DND-41 (cell line): ENCODE measurements around the gene INSYN2A.

Source experiments
- ATAC-seq: fragments of 200-7000 bp; cut with Tn5 transposase; 3 replicates; pipeline ENCODE4 v1.9.1; 2021; ENCODE audit warnings: low read depth; ENCODE audit not compliant: insufficient read depth
- DNase-seq: peaks from one replicate; pipeline ENCODE4 v3.0.0-alpha.2; 2020
- H2AFZ ChIP-seq: 2 replicates; pipeline ENCODE4 v1.6.0; 2012; ENCODE audit warnings: low read depth, low read length
- H3K27ac ChIP-seq: 2 replicates; pipeline ENCODE4 v1.5.1; 2012; ENCODE audit warnings: low read length, inconsistent platforms
- H3K27me3 ChIP-seq: fragments of 200-600 bp; sonication (generic); 2 replicates; pipeline ENCODE4 v1.6.0; 2012; ENCODE audit warnings: low read length, mild to moderate bottlenecking, inconsistent platforms; ENCODE audit not compliant: insufficient read depth, poor library complexity
- H3K36me3 ChIP-seq: 2 replicates; pipeline ENCODE4 v1.5.1; 2012; ENCODE audit warnings: low read length, inconsistent platforms; ENCODE audit not compliant: insufficient read depth
- H3K4me1 ChIP-seq: 2 replicates; pipeline ENCODE4 v1.5.1; 2012; ENCODE audit warnings: mild to moderate bottlenecking, low read length; ENCODE audit not compliant: insufficient read depth
- H3K4me2 ChIP-seq: 2 replicates; pipeline ENCODE4 v1.6.0; 2012; ENCODE audit warnings: mild to moderate bottlenecking, moderate library complexity, low read length, inconsistent platforms; ENCODE audit not compliant: insufficient read depth
- H3K4me3 ChIP-seq, 2 experiments: fragments of 200-600 bp in 1 of 2; shearing (Covaris generic) in 1 of 2; 2 replicates each; pipeline ENCODE4 v1.5.1; 2012 to 2016; ENCODE audit warnings: inconsistent platforms in 2 of 2, low read length in 2 of 2, mild to moderate bottlenecking in 2 of 2, low read depth in 1 of 2, moderate library complexity in 1 of 2
- H3K79me2 ChIP-seq: 2 replicates; pipeline ENCODE4 v1.6.0; 2012; ENCODE audit warnings: low read length, inconsistent platforms; ENCODE audit not compliant: insufficient read depth
- H3K9ac ChIP-seq: 2 replicates; pipeline ENCODE4 v1.6.0; 2012; ENCODE audit warnings: low read depth, mild to moderate bottlenecking, inconsistent platforms, low read length, moderate library complexity
- H3K9me3 ChIP-seq: 2 replicates; pipeline ENCODE4 v1.5.1; 2012; ENCODE audit warnings: low read length, moderate library complexity, mild to moderate bottlenecking, inconsistent platforms; ENCODE audit not compliant: insufficient read depth, severe bottlenecking
- H4K20me1 ChIP-seq: 2 replicates; pipeline ENCODE4 v1.6.0; 2012; ENCODE audit warnings: low read length; ENCODE audit not compliant: insufficient read depth
- EZH2 ChIP-seq: IDR thresholded peaks from 3 replicates; pipeline ENCODE4 v1.6.1; 2012; ENCODE audit warnings: borderline replicate concordance, low read depth, mild to moderate bottlenecking, moderate library complexity, low read length, inconsistent platforms; ENCODE audit not compliant: severe bottlenecking
- TF ChIP-seq, protein P1 (sequence below): IDR thresholded peaks from 2 replicates; pipeline ENCODE4 v1.5.1; 2012; ENCODE audit warnings: borderline replicate concordance, low read length, moderate library complexity, mild to moderate bottlenecking; ENCODE audit not compliant: poor library complexity, severe bottlenecking; ENCODE audit errors: extremely low read depth

INSYN2A gene

DNA sequence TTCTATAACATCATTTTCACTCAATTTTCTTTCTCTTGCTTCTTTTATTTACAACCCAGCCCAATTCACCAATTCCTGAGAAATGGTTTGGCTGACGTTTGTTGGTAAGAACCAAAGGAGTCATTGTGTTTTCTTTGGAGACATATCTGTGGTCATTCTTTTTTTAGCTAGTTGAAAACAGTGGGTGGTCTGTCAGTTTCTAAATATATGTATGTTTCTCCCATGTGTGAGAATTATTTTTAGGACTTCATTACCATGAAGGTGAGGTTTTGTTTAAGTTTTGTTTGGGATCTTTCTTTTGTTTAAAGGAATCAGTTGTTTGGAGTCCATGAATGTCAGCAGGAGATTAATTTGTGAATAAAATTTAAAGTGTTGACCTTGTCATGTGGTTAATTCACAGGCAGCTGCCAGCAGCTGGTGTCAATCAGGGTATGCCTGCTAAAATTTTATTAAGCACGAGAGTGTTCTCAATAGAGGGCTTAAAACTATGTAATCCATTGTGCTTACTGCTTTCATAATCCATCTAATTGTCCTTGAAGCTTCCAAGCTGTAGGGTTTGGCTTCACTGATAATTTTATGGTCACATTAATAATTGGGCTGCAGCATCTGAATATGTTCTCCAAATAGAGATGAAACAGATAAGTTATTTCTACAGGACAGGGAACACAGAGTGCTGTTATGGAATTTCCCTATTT, 38.7 kb downstream of the INSYN2A start:
- H3K4me3 ChIP-seq, result no peak overlapping the region
- no peaks in the 10 kb centered on the region for H3K79me2 ChIP-seq
- TF ChIP-seq, protein P1, sequence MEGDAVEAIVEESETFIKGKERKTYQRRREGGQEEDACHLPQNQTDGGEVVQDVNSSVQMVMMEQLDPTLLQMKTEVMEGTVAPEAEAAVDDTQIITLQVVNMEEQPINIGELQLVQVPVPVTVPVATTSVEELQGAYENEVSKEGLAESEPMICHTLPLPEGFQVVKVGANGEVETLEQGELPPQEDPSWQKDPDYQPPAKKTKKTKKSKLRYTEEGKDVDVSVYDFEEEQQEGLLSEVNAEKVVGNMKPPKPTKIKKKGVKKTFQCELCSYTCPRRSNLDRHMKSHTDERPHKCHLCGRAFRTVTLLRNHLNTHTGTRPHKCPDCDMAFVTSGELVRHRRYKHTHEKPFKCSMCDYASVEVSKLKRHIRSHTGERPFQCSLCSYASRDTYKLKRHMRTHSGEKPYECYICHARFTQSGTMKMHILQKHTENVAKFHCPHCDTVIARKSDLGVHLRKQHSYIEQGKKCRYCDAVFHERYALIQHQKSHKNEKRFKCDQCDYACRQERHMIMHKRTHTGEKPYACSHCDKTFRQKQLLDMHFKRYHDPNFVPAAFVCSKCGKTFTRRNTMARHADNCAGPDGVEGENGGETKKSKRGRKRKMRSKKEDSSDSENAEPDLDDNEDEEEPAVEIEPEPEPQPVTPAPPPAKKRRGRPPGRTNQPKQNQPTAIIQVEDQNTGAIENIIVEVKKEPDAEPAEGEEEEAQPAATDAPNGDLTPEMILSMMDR, result no peak
- no peak for TF ChIP-seq EZH2
- H4K20me1 ChIP-seq, result no peaks in the 10 kb centered on the region
- H3K9me3 ChIP-seq, result no peaks in the 10 kb centered on the region
- H3K36me3 ChIP-seq, result no peaks in the 10 kb centered on the region
- no peaks in the 10 kb centered on the region for H3K27me3 ChIP-seq
- no peak overlapping the region for H2AFZ ChIP-seq
- ATAC-seq (no peak), DNase-seq (no peak)
- no peak overlapping the region for H3K27ac ChIP-seq
- H3K9ac ChIP-seq, result no peak overlapping the region
- H3K4me1 ChIP-seq, result no peaks in the 10 kb centered on the region
- no peak overlapping the region for H3K4me2 ChIP-seq

DNA sequence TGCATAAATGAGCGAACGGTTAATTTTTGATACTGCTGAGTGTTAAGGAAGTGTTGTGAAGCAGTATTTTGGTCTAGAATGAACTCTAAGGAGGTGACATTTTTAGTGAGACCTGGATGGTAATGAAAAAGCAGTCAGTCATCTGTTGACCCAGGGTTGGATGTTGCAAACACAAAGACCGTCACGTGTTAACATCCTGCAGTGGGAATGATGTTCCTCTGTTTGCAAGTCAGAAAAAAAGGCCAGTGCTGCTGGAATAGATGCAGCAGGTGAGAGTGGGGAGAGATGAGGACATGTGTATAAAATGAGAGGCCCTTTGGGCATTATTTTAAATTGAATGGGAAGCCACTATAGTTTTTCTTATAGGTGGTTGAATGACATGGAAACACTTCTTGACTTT, 39.3 kb downstream of the INSYN2A start:
- Histone ChIP-seq H3K4me3 (no peak overlapping the region), H2AFZ (no peak overlapping the region), H3K36me3 (no peaks in the 10 kb centered on the region), H3K79me2 (no peaks in the 10 kb centered on the region), H4K20me1 (no peaks in the 10 kb centered on the region), H3K9me3 (no peaks in the 10 kb centered on the region), H3K27me3 (no peaks in the 10 kb centered on the region), H3K4me2 (no peak overlapping the region), H3K4me1 (no peaks in the 10 kb centered on the region), H3K9ac (no peak overlapping the region), H3K27ac (no peak overlapping the region)
- DNase-seq, result no peak
- no peak for ATAC-seq
- TF ChIP-seq EZH2, result no peak
- TF ChIP-seq, protein P1, result no peak

DNA sequence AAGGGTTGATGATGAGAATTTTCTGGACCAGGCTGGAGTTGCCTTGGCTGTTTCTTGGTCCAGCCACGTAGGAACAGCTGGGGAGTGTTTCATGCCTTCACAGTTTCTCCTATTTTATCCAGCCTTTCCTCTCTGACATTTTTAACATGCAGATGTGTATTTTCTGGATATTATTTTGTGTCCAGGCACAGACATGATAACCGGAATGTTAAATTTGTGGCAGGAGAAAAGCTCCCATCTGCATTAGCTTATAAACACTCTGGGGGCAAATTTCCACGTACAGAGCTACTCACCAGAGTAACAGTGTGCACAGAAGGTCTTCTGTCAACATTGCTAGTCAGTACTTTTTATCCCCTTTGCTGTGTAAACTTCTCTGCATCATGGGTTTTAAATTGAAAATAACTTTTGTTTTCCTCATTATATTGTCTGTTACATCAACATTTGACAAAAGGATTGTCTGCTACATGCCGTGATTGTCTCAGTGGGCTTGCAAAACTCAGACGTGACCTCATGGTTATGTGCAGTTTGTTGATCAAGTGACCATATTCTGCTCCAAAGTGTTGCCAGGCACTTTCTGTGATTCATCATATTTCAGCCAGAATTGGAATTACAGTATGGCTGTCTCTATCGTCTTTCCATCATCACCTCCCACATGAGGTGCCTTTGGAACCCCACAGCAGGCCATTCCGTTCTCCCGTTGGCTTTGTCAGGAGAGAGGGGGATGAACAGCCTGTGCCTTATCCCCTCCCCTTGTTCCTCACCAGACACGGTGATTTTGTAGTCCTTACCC, 41.4 kb downstream of the INSYN2A start:
- H3K4me1 ChIP-seq, result no peaks in the 10 kb centered on the region
- TF ChIP-seq, protein P1, result no peak
- TF ChIP-seq EZH2, result no peak

More for the DNA sequence above, 41.4 kb downstream of the INSYN2A start:
- Histone ChIP-seq H3K36me3 (no peaks in the 10 kb centered on the region), H3K4me2 (no peak overlapping the region), H3K9me3 (no peaks in the 10 kb centered on the region), H3K9ac (no peak overlapping the region), H2AFZ (no peak overlapping the region), H3K27ac (no peak overlapping the region), H4K20me1 (no peaks in the 10 kb centered on the region; the same call in 1 of the 2 replicates), H3K27me3 (no peaks in the 10 kb centered on the region), H3K4me3 (no peak overlapping the region), H3K79me2 (no peaks in the 10 kb centered on the region)
- no peak for ATAC-seq
- no peak for DNase-seq
